Limb (tissue), 2 donors: ENCODE results near the gene KCNT1.

Experiments
- DNase-seq, 2 donors: peaks; one replicate each; pipeline ENCODE4 v3.0.0-alpha.2; 2016; ENCODE audit errors: extremely low spot score in 2 of 2

KCNT1 gene

GRCh38 chr9:135817951-135818717, 116.1 kb downstream of the KCNT1 start:
- DNase-seq = no peak

- no peak for DNase-seq
These were observed 116.9 kb downstream of the KCNT1 start for GRCh38 chr9:135818718-135819475.

- no peak for DNase-seq
These were observed 117.9 kb downstream of the KCNT1 start for GRCh38 chr9:135819905-135820304.

- DNase-seq = no peak
These were observed 118.7 kb downstream of the KCNT1 start for GRCh38 chr9:135820661-135821060.

GRCh38 chr9:135821116-135821515, 119.1 kb downstream of the KCNT1 start:
- DNase-seq = no peak

GRCh38 chr9:135821733-135822373, 119.9 kb downstream of the KCNT1 start:
- DNase-seq = no peak

GRCh38 chr9:135822374-135822755, 120.4 kb downstream of the KCNT1 start:
- no peak for DNase-seq

- DNase-seq = no peak
These were observed 121.1 kb downstream of the KCNT1 start for GRCh38 chr9:135823036-135823435.

- DNase-seq = no peak
These were observed 123.6 kb downstream of the KCNT1 start for GRCh38 chr9:135825435-135826187.

GRCh38 chr9:135826188-135826545, 124.2 kb downstream of the KCNT1 start:
- no peak for DNase-seq

- DNase-seq = no peak
These were observed 125.3 kb downstream of the KCNT1 start for GRCh38 chr9:135827301-135827700.

GRCh38 chr9:135827866-135828580, 126.0 kb downstream of the KCNT1 start:
- no peak for DNase-seq

GRCh38 chr9:135828656-135829055, 126.7 kb downstream of the KCNT1 start:
- DNase-seq = no peak

- no peak for DNase-seq
These were observed 128.5 kb downstream of the KCNT1 start for GRCh38 chr9:135830496-135830895.

- DNase-seq = no peak
These were observed 131.9 kb downstream of the KCNT1 start for GRCh38 chr9:135833864-135834263.

GRCh38 chr9:135835131-135835530, 133.1 kb downstream of the KCNT1 start:
- DNase-seq = no peak

GRCh38 chr9:135839516-135839915, 137.5 kb downstream of the KCNT1 start:
- DNase-seq = no peak

- no peak for DNase-seq
These were observed 138.1 kb downstream of the KCNT1 start for GRCh38 chr9:135840107-135840506.

GRCh38 chr9:135840539-135840938, 138.6 kb downstream of the KCNT1 start:
- no peak for DNase-seq
